ENCODE data around the gene COX11.

COX11 gene

GRCh38 chr17:54956791-54957190, 11.7 kb downstream of the COX11 start:
- peak in 1 of 3 experiments; percentile 87 for DNase-seq

DNA sequence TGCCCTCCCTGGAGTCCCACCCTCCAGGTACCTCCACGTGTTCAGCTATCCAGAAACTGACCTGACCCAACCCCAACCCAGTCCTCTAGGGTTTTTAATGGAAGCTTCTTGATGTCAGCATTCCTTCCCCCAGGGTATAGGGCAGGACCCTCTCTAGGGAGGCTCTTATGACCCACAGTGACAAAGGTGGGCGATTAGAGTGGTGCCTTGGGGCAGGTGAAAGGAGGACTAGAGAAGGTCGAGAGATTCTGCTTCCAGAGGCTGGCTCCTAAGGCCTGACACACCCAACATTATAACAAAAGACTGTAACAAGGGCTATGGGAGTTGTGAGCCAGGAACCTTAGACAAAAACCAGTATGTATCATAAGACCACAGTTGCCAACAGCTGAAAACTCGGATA, 17.2 kb downstream of the COX11 start:
- no peak for DNase-seq

DNA sequence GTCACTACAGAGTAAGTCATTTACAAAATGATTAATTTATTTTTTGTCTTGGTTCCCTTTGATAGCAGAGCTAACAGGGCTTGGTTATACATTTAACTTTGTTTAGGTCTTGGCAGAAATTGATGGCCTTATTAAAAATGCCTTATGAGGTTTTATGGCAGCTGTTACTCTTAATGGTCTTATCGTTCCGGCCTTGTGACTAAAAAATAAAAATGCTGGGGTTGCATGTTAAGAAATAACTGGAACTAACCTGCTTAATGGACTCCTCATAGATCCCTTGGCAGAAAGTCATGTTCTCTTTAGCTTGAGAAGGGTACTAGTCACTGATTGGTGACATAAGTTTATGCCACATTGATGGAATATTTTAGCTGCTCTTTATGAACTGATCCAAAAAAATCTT, 18.3 kb downstream of the COX11 start:
- DNase-seq = no peak

DNA sequence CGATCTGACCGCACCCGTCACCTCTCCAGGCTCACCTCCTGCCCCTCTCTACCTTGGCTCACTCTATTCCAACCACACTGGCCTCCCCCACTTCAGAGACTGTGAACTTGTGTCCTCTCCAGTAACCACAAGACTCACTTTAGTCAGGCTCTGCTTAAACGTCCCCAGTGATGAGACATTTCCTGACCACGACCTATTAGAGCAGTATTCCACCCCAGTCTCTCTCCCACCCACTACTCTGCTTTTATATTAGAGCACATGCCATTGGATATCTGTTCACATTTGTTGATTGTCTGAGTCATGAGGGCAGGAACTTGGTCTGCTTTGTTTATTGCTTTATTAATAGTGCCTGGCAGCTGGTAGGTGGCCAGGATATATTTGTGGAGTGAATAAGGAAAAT, 20.1 kb downstream of the COX11 start:
- DNase-seq = no peak

DNA sequence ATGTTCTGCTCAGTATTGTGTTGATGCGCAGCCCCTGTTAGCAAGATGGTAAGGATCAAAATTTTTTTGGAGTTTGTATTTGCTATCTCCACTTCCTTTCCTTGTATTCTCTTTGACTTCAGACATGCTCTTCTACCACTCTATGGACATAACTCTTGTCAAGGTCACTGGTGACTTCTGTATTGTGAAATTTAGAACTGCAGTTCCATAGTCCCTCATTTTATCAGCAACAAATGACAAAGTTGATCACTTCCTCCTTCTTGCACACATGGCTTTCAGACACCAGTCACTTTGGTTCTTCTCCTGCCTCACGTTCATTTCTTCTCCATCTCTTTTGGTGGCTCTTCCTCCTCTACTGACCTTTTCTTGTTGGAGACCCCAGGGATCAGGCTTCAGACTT, 21.1 kb downstream of the COX11 start:
- DNase-seq = no peak

DNA sequence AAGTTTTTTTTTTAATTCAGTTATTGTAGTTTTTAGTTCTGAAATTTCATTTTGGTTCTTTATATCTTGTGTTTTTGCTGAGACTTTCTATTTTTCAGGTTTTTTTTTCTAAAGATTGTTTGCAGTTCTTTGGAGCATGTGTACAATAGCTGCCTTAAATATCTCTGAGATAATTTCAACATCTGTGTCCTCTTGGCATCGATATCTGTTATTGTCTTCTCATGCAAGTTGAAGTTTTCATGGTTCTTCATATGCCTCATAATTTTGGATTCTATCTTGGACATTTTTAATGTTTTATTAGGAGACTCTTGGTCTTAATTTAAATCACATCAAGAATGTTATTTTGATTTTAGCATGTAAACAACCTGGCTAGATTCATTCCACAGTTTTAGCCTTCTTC, 22.8 kb downstream of the COX11 start:
- no peak for DNase-seq

GRCh38 chr17:54945231-54945630, 23.2 kb downstream of the COX11 start:
- DNase-seq = no peak

GRCh38 chr17:54944796-54945195, 23.7 kb downstream of the COX11 start:
- DNase-seq = no peak

- no peak for DNase-seq
Observed at GRCh38 chr17:54941285-54941684, 27.2 kb downstream of the COX11 start.

DNA sequence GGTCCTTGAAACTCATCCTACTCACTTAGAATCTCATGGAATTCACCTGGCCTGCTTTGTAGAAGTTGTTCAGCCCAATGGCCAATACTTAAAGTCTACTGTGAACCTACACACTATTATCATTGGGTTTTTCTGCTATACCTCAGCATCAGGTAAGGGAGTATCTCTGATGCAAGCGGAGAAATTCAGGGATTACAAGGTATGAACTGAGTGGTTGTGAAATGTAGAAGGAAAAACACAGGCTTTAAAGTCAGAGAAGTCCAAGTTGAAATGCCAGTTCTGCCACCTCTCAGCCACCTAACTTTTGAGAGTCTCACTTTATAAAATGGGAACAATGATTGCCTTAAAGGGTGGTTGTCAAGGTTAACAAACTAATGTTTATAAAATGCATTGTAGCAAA, 31.0 kb downstream of the COX11 start:
- DNase-seq = no peak

DNA sequence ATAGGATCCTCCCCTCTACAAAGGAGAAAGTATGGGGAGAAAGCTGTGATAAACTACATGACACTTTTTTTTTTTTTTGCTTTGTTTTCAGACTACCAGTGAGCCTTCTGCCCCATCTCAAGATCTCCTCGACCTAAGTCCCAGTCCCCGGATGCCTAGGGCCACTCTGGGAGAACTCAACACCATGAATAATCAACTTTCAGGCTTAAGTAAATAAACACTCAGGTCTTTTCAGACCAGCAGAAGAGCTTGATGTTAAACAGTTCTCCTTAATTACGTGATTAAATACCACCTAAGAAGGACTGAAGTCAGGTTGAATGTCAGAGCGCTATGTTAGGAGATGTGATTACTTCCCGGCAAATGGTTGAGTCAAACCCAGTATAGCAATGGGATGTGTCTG, 31.4 kb downstream of the COX11 start:
- DNase-seq = no peak

GRCh38 chr17:54935471-54935870, 33.0 kb downstream of the COX11 start:
- DNase-seq = no peak

GRCh38 chr17:54933921-54934320, 34.5 kb downstream of the COX11 start:
- DNase-seq = no peak

- DNase-seq = no peak
Observed at GRCh38 chr17:54932711-54933110, 35.7 kb downstream of the COX11 start.

DNA sequence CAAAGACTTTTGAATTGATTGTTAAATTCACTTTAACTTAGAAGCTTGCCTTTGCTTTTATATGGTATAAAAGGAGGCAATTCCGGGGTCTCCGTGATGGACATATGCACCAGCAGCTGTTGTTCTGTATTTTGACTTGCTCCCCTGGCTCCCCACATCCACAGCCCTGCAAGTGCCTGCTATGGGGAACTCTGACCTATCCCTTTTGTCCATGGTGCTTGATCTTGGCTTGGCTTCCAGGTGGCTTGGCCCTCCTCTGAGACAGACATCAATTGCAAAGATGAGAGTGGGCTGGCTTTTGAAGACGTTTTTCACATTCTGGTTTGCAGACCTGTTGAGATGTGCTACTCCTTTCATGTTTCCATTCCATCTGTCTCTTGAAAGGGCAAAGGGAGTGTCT, 40.9 kb downstream of the COX11 start:
- no peak for DNase-seq

GRCh38 chr17:54924405-54924804, 44.0 kb downstream of the COX11 start:
- DNase-seq = no peak

GRCh38 chr17:54920819-54921218, 47.6 kb downstream of the COX11 start:
- no peak for DNase-seq

DNA sequence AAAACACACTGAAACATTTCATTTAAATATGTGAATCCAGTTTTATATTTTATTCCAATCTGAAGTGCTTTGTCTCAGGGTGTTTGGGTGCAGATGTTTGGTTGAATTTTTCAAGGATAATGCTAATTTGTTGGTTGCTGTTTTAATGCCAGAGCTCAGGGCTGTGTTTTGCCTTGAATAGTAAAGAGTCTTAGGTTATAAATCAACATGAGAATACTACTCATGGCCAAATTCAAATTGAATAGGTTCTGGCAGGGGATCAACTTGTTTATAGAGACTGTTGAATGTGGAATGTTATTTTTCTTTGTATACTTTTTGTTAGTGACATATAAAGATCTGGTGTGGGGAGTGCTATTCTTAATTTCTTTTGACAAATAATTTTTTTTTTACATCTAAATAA, 49.0 kb downstream of the COX11 start:
- peak in 2 of 3 experiments; percentile 31 to 64 for DNase-seq

DNA sequence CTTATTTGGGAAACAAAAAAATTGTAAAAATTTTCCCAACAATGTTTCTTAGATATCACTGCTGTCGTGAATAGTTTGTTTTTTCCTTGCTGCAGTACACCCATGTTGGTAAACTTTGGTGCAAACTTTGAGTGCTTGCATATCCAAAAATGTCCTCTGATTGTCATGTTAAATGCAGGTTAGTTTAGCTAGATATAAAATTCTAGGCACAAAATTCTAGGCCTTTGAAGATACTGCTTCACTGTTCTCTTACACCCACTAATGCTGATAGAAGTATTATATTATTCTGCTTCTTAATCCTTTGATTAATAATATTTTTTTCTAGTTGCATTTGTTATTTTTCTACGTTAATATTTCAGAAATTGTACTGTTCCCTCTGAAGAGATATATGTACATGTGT, 51.7 kb downstream of the COX11 start:
- no peak for DNase-seq
